ENCODE results near the gene RNF115. TPM values are rescaled to one million over a fixed set of nuclear protein-coding genes. Genes with fewer than 3 reads are reported as not detected.

Gene RNF115
- total and polyA plus RNA-seq, 2 of the 8 experiments (the other 6 are each of a cell fraction or from before 2014, with no cell fraction given): 4.7 to 10.8 TPM

DNA sequence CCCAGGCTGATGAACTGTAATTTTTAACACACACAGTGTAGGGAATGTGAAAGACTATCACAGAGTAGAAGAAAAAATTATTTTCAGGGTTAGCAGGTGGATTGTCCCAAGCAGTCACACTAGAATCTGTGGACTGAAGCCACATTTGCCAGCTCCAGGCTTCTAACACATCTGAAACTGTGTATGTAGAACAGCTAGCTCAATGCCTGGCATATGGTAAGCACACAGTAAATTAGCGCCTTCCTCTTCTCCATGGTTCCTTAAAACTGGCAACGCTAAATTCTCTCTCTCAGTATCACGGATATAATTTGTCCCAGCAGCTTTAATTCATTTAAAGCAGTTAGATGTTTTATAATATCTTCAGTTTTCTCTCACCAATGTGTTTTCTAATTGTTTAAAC is 19.1 kb upstream of the RNF115 start (continued):
- TF ChIP-seq, protein P1, sequence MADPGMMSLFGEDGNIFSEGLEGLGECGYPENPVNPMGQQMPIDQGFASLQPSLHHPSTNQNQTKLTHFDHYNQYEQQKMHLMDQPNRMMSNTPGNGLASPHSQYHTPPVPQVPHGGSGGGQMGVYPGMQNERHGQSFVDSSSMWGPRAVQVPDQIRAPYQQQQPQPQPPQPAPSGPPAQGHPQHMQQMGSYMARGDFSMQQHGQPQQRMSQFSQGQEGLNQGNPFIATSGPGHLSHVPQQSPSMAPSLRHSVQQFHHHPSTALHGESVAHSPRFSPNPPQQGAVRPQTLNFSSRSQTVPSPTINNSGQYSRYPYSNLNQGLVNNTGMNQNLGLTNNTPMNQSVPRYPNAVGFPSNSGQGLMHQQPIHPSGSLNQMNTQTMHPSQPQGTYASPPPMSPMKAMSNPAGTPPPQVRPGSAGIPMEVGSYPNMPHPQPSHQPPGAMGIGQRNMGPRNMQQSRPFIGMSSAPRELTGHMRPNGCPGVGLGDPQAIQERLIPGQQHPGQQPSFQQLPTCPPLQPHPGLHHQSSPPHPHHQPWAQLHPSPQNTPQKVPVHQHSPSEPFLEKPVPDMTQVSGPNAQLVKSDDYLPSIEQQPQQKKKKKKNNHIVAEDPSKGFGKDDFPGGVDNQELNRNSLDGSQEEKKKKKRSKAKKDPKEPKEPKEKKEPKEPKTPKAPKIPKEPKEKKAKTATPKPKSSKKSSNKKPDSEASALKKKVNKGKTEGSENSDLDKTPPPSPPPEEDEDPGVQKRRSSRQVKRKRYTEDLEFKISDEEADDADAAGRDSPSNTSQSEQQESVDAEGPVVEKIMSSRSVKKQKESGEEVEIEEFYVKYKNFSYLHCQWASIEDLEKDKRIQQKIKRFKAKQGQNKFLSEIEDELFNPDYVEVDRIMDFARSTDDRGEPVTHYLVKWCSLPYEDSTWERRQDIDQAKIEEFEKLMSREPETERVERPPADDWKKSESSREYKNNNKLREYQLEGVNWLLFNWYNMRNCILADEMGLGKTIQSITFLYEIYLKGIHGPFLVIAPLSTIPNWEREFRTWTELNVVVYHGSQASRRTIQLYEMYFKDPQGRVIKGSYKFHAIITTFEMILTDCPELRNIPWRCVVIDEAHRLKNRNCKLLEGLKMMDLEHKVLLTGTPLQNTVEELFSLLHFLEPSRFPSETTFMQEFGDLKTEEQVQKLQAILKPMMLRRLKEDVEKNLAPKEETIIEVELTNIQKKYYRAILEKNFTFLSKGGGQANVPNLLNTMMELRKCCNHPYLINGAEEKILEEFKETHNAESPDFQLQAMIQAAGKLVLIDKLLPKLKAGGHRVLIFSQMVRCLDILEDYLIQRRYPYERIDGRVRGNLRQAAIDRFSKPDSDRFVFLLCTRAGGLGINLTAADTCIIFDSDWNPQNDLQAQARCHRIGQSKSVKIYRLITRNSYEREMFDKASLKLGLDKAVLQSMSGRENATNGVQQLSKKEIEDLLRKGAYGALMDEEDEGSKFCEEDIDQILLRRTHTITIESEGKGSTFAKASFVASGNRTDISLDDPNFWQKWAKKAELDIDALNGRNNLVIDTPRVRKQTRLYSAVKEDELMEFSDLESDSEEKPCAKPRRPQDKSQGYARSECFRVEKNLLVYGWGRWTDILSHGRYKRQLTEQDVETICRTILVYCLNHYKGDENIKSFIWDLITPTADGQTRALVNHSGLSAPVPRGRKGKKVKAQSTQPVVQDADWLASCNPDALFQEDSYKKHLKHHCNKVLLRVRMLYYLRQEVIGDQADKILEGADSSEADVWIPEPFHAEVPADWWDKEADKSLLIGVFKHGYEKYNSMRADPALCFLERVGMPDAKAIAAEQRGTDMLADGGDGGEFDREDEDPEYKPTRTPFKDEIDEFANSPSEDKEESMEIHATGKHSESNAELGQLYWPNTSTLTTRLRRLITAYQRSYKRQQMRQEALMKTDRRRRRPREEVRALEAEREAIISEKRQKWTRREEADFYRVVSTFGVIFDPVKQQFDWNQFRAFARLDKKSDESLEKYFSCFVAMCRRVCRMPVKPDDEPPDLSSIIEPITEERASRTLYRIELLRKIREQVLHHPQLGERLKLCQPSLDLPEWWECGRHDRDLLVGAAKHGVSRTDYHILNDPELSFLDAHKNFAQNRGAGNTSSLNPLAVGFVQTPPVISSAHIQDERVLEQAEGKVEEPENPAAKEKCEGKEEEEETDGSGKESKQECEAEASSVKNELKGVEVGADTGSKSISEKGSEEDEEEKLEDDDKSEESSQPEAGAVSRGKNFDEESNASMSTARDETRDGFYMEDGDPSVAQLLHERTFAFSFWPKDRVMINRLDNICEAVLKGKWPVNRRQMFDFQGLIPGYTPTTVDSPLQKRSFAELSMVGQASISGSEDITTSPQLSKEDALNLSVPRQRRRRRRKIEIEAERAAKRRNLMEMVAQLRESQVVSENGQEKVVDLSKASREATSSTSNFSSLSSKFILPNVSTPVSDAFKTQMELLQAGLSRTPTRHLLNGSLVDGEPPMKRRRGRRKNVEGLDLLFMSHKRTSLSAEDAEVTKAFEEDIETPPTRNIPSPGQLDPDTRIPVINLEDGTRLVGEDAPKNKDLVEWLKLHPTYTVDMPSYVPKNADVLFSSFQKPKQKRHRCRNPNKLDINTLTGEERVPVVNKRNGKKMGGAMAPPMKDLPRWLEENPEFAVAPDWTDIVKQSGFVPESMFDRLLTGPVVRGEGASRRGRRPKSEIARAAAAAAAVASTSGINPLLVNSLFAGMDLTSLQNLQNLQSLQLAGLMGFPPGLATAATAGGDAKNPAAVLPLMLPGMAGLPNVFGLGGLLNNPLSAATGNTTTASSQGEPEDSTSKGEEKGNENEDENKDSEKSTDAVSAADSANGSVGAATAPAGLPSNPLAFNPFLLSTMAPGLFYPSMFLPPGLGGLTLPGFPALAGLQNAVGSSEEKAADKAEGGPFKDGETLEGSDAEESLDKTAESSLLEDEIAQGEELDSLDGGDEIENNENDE (IDR thresholded peaks at IDR 0.05; ENCODE audit: insufficient replicate concordance, low read length): no peak
- no peak for TF ChIP-seq ASH2L (IDR thresholded peaks at IDR 0.05; ENCODE audit: low read length)
- no peak for TF ChIP-seq CBX5 (IDR thresholded peaks at IDR 0.05; ENCODE audit: low read depth, low read length)
- TF ChIP-seq SUZ12 (IDR thresholded peaks at IDR 0.05; ENCODE audit: low read length): no peak
- TF ChIP-seq CHD2 (IDR thresholded peaks at IDR 0.05; ENCODE audit: low read length): no peak
- no peak for TF ChIP-seq JUN (IDR thresholded peaks at IDR 0.05; ENCODE audit: low read depth, low read length)
- TF ChIP-seq BACH1 (IDR thresholded peaks at IDR 0.05; ENCODE audit: low read length): no peak
- TF ChIP-seq, protein P2, sequence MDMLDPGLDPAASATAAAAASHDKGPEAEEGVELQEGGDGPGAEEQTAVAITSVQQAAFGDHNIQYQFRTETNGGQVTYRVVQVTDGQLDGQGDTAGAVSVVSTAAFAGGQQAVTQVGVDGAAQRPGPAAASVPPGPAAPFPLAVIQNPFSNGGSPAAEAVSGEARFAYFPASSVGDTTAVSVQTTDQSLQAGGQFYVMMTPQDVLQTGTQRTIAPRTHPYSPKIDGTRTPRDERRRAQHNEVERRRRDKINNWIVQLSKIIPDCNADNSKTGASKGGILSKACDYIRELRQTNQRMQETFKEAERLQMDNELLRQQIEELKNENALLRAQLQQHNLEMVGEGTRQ (IDR thresholded peaks at IDR 0.05; ENCODE audit: low read length): no peak
- TF ChIP-seq, protein P3, sequence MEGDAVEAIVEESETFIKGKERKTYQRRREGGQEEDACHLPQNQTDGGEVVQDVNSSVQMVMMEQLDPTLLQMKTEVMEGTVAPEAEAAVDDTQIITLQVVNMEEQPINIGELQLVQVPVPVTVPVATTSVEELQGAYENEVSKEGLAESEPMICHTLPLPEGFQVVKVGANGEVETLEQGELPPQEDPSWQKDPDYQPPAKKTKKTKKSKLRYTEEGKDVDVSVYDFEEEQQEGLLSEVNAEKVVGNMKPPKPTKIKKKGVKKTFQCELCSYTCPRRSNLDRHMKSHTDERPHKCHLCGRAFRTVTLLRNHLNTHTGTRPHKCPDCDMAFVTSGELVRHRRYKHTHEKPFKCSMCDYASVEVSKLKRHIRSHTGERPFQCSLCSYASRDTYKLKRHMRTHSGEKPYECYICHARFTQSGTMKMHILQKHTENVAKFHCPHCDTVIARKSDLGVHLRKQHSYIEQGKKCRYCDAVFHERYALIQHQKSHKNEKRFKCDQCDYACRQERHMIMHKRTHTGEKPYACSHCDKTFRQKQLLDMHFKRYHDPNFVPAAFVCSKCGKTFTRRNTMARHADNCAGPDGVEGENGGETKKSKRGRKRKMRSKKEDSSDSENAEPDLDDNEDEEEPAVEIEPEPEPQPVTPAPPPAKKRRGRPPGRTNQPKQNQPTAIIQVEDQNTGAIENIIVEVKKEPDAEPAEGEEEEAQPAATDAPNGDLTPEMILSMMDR (IDR thresholded peaks at IDR 0.05; ENCODE audit: control extremely low read depth in 1 of 3, insufficient read depth in 1 of 3, low read depth in 1 of 3, low read length in 3 of 3): no peak

Data from H1 (cell line).